DOHH2 (cell line): ENCODE measurements around the gene RNF144A.

Experiments
- H3F3A ChIP-seq: fragments of 200-600 bp; sonication (generic), shearing (Covaris generic); 2 replicates; pipeline ENCODE4 v1.6.0; 2016; ENCODE audit warnings: antibody characterized with exemption, mild to moderate bottlenecking; ENCODE audit not compliant: control insufficient read depth, insufficient read depth
- H3K27ac ChIP-seq: fragments of 200-600 bp; sonication (generic); 2 replicates; pipeline ENCODE4 v1.5.1; 2014; ENCODE audit warnings: low read depth, mild to moderate bottlenecking, low read length, moderate library complexity
- H3K27me3 ChIP-seq: fragments of 200-600 bp; sonication (generic); 2 replicates; pipeline ENCODE4 v1.6.1; 2014; ENCODE audit warnings: mild to moderate bottlenecking, low read length, mixed read lengths; ENCODE audit not compliant: control insufficient read depth
- H3K36me3 ChIP-seq: fragments of 200-600 bp; sonication (generic); 2 replicates; pipeline ENCODE4 v1.6.1; 2014; ENCODE audit warnings: mild to moderate bottlenecking, low read length, moderate library complexity, mixed read lengths; ENCODE audit not compliant: control insufficient read depth
- H3K4me1 ChIP-seq: fragments of 200-600 bp; sonication (generic); 2 replicates; pipeline ENCODE4 v1.6.1; 2014; ENCODE audit warnings: mild to moderate bottlenecking, low read length, mixed read lengths; ENCODE audit not compliant: control insufficient read depth
- H3K4me2 ChIP-seq: fragments of 200-600 bp; sonication (generic); 2 replicates; pipeline ENCODE4 v1.6.0; 2014; ENCODE audit warnings: mild to moderate bottlenecking, low read length, moderate library complexity
- H3K4me3 ChIP-seq: fragments of 200-600 bp; sonication (generic); 2 replicates; pipeline ENCODE4 v1.5.1; 2014; ENCODE audit warnings: mild to moderate bottlenecking, low read length, mixed read lengths
- H3K79me2 ChIP-seq: fragments of 200-600 bp; sonication (generic); 2 replicates; pipeline ENCODE4 v1.6.1; 2014; ENCODE audit warnings: mild to moderate bottlenecking, low read length, mixed read lengths; ENCODE audit not compliant: control insufficient read depth
- H3K9me2 ChIP-seq: fragments of 200-600 bp; sonication (generic); replicated peaks from 2 replicates; pipeline ENCODE4 v1.6.1; 2014; ENCODE audit warnings: mild to moderate bottlenecking, low read length, mixed read lengths; ENCODE audit not compliant: control insufficient read depth
- H3K9me3 ChIP-seq: fragments of 200-600 bp; sonication (generic); 2 replicates; pipeline ENCODE4 v1.6.1; 2014; ENCODE audit warnings: antibody characterized with exemption, low read length, mixed read lengths; ENCODE audit not compliant: control insufficient read depth, insufficient read depth
- H4K20me1 ChIP-seq: fragments of 200-600 bp; sonication (generic); 2 replicates; pipeline ENCODE4 v1.6.0; 2014; ENCODE audit warnings: low read depth, mild to moderate bottlenecking, antibody characterized with exemption, low read length, moderate library complexity; ENCODE audit not compliant: control insufficient read depth, insufficient read depth
- EZH2phosphoT487 ChIP-seq: fragments of 200-600 bp; sonication (generic); IDR thresholded peaks from 2 replicates; pipeline ENCODE4 v1.6.1; 2017; ENCODE audit warnings: borderline replicate concordance, mild to moderate bottlenecking, antibody characterized with exemption, low read length, moderate library complexity, mixed read lengths
- TF ChIP-seq, protein P1 (sequence below): fragments of 200-600 bp; sonication (generic); IDR thresholded peaks from one replicate; pipeline ENCODE4 v1.5.1; 2014; ENCODE audit warnings: antibody characterized with exemption, mild to moderate bottlenecking, low read depth, low read length; ENCODE audit not compliant: poor library complexity, severe bottlenecking

The RNF144A gene

GRCh38 chr2:7020939-7021470 lies 103.8 kb downstream of the RNF144A start:
- Histone ChIP-seq H3K79me2 (no peaks in the 10 kb centered on the region), H3K9me3 (no peaks in the 10 kb centered on the region), H3K27me3 (no peaks in the 10 kb centered on the region), H4K20me1 (no peaks in the 10 kb centered on the region), H3K36me3 (no peaks in the 10 kb centered on the region), H3K27ac (no peak overlapping the region), H3K4me1 (no peaks in the 10 kb centered on the region), H3F3A (no peaks in the 10 kb centered on the region), H3K9me2 (no peaks in the 10 kb centered on the region), H3K4me2 (no peak overlapping the region), H3K4me3 (no peak overlapping the region)
- no peak for TF ChIP-seq EZH2phosphoT487
- TF ChIP-seq, protein P1, sequence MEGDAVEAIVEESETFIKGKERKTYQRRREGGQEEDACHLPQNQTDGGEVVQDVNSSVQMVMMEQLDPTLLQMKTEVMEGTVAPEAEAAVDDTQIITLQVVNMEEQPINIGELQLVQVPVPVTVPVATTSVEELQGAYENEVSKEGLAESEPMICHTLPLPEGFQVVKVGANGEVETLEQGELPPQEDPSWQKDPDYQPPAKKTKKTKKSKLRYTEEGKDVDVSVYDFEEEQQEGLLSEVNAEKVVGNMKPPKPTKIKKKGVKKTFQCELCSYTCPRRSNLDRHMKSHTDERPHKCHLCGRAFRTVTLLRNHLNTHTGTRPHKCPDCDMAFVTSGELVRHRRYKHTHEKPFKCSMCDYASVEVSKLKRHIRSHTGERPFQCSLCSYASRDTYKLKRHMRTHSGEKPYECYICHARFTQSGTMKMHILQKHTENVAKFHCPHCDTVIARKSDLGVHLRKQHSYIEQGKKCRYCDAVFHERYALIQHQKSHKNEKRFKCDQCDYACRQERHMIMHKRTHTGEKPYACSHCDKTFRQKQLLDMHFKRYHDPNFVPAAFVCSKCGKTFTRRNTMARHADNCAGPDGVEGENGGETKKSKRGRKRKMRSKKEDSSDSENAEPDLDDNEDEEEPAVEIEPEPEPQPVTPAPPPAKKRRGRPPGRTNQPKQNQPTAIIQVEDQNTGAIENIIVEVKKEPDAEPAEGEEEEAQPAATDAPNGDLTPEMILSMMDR, result no peak

GRCh38 chr2:7022492-7023385 lies 105.5 kb downstream of the RNF144A start:
- Histone ChIP-seq H3K27ac (no peak overlapping the region), H3K9me2 (no peaks in the 10 kb centered on the region), H3K79me2 (no peaks in the 10 kb centered on the region), H3K4me1 (no peaks in the 10 kb centered on the region), H3F3A (no peaks in the 10 kb centered on the region), H3K4me2 (no peak overlapping the region), H4K20me1 (no peaks in the 10 kb centered on the region), H3K9me3 (no peaks in the 10 kb centered on the region), H3K4me3 (no peak overlapping the region), H3K36me3 (no peaks in the 10 kb centered on the region), H3K27me3 (no peaks in the 10 kb centered on the region)
- TF ChIP-seq EZH2phosphoT487, result no peak
- TF ChIP-seq, protein P1, result no peak

DNA sequence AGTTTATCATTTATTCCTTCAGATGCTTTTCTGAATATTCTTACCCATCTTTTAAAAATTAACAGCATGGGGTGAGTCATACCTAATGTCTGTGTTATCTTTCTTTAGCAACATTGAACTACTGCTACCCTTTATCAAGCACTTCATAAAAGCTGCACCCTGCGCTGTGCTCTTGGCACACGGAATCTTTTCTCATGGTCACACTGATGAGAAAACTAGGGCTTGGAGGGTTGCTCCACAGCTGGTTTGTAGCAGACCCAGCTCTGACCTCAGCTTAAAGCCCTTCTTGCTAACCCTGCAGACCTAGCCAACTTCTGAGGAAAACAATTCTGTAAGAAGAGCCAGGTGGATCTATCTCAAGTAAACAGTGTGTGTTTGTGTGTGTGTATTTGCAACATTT lies 106.3 kb downstream of the RNF144A start:
- no peak overlapping the region for H3K4me2 ChIP-seq
- H3K9me3 ChIP-seq, result no peaks in the 10 kb centered on the region
- no peaks in the 10 kb centered on the region for H3K9me2 ChIP-seq
- TF ChIP-seq EZH2phosphoT487, result no peak
- TF ChIP-seq, protein P1, result no peak
- no peak overlapping the region for H3K27ac ChIP-seq
- H3F3A ChIP-seq, result no peaks in the 10 kb centered on the region
- H4K20me1 ChIP-seq, result no peaks in the 10 kb centered on the region
- H3K4me3 ChIP-seq, result no peak overlapping the region
- no peaks in the 10 kb centered on the region for H3K4me1 ChIP-seq
- H3K27me3 ChIP-seq, result no peaks in the 10 kb centered on the region
- no peaks in the 10 kb centered on the region for H3K36me3 ChIP-seq
- H3K79me2 ChIP-seq, result no peaks in the 10 kb centered on the region
